Heart right ventricle (tissue), 16 donors: ENCODE data around the gene RALGPS1. TPM values are rescaled to one million over a fixed set of nuclear protein-coding genes. Genes with fewer than 3 reads are reported as not detected.

Experiments used
- ATAC-seq, 8 donors: fragments of 200-7000 bp; cut with Tn5 transposase; one replicate each; pipeline ENCODE4 v1.9.1; 2020; ENCODE audit warnings: mild to moderate bottlenecking in 8 of 8, moderate library complexity in 8 of 8, moderate number of reproducible peaks in 1 of 8
- DNase-seq, 2 donors: peaks; one replicate each; pipeline ENCODE4 v3.0.0-alpha.2; 2020
- H3K27ac ChIP-seq, 10 donors: fragments of 200-600 bp; sonication (generic) in 2 of 10; one replicate each; pipeline versions ENCODE4 v1.5.0 to v1.8.0; 2020 to 2022; ENCODE audit warnings: mild to moderate bottlenecking in 3 of 10
- H3K27me3 ChIP-seq, 7 donors: fragments of 200-600 bp; one replicate each; pipeline ENCODE4 v1.8.0; 2021 to 2022; ENCODE audit warnings: mild to moderate bottlenecking in 2 of 7
- H3K36me3 ChIP-seq, 9 donors: fragments of 200-600 bp; sonication (generic) in 1 of 9; one replicate each; pipeline versions ENCODE4 v1.5.0 to v1.8.0; 2020 to 2022; ENCODE audit warnings: mild to moderate bottlenecking in 2 of 9
- H3K4me1 ChIP-seq, 9 donors: fragments of 200-600 bp; sonication (generic) in 1 of 9; one replicate each; pipeline versions ENCODE4 v1.5.0 to v1.8.0; 2020 to 2022; ENCODE audit warnings: mild to moderate bottlenecking in 4 of 9
- H3K4me3 ChIP-seq, 10 donors: fragments of 200-600 bp; sonication (generic) in 2 of 10; one replicate each; pipeline versions ENCODE4 v1.5.0 to v1.8.0; 2020 to 2022; ENCODE audit warnings: mild to moderate bottlenecking in 7 of 10, moderate library complexity in 2 of 10
- H3K9me3 ChIP-seq, 11 donors: fragments of 200-600 bp in 10 of 11; sonication (generic) in 2 of 11; one replicate each; pipeline versions ENCODE4 v1.5.0 to v1.8.0; 2013 to 2022; ENCODE audit warnings: mild to moderate bottlenecking in 2 of 11, control low read depth in 1 of 11, moderate library complexity in 1 of 11
- CTCF ChIP-seq, 9 donors: fragments of 200-600 bp; sonication (generic) in 2 of 9; IDR thresholded peaks; one replicate each; pipeline versions ENCODE4 v1.5.0 to v1.8.0; 2021 to 2022; ENCODE audit warnings: antibody characterized with exemption in 9 of 9, mild to moderate bottlenecking in 5 of 9, moderate library complexity in 1 of 9
- WGBS, 2 donors: extraction: QIAGEN DNeasy Blood & Tissue Kit; methylation state at CpG; one replicate each; pipeline ENCODE4 v1.1.7; 2013; ENCODE audit warnings: inconsistent platforms in 1 of 2; 5-methylcytosine and 5-hydroxymethylcytosine counted together
- intact Hi-C, 10 donors: fragments of 100-400 bp; cut with DNase I; formaldehyde crosslinking; loops; one replicate each; pipeline versions ENCODE4 v1.11.1 to v1.14.2; 2022
- polyA plus RNA-seq, 2 donors: library from polyadenylated mRNA; stranded (reverse); fragments of 200-250 nt; gene quantifications; one replicate each; pipeline ENCODE4 v1.2.3, GENCODE V29; 2013
- total RNA-seq, 10 donors: library from RNA; stranded (reverse); fragmentation: NEBNext Ultra II Directional in 3 of 10; extraction: Animal tissue kit (Norgen Biotek cat#: 25700) in 3 of 10; gene quantifications; one replicate each; pipeline versions ENCODE4 v1.2.1 to v1.2.4, GENCODE V29; 2021 to 2023
- donor health status: Arrhythmogenic right ventricular cardiomyopathy.
- donor health status: ischemic (EF 13 %, LVEDD 7.1; RV severe dilation, severe dysfunction).
- donor health status: healthy with polysubstance abuse.
- donor health status: DM: no; HTN: yes; CAD: no.
- donor health status: DM: no; HTN: no; CAD: no.
- donor health status: ischemic (EF 25% LVEDD 6.9; RV normal size, moderate dysfunction).
- donor health status: ischemic (EF 25% LVEDD 5.7; RV mildly dilated, moderate dysfunction).
- donor health status: healthy.
- donor health status: DM: yes; HTN: yes; CAD: no.
- donor health status: Ischemic cardiomyopathy.
- donor health status: ischemic (EF 35%, LVEDD 5.7; RV mildly dilated, moderate dysfunction).
- donor health status: nonischemic (EF 11% LVEDD 7.7; RV severe dilation, severe dysfunction).
- donor health status: DM: yes; HTN: yes; CAD: no.
- donor health status: PGD.
- donor health status: ischemic (EF 29% LVEDD 5.4; RV normal size, mild dysfunction).
- donor health status: nonischemic (EF 23%, LVEDD 6.1; RV moderate dilation, normal function).

RALGPS1 gene
- total and polyA plus RNA-seq, 12 donors, result 4.2 to 25.0 (median 16.8) TPM

- DNase-seq (no peak), ATAC-seq (no peak)
- no peak overlapping the region for H3K4me3 ChIP-seq
- no peaks in the 10 kb centered on the region for H3K9me3 ChIP-seq
- whole genome bisulfite sequencing, 2 donors, result 91 to 94% methylated on average over 12 of the region's 12 CpGs
- H3K4me1 ChIP-seq, result peaks cover 21 to 36% (median 27%) of the 10 kb centered on the region in 9 donors
- no peak overlapping the region for H3K27ac ChIP-seq
- H3K36me3 ChIP-seq, result peaks cover 0 to 3% (median 0%) of the 10 kb centered on the region in 9 donors
- TF ChIP-seq CTCF (IDR thresholded peaks at IDR 0.05), result no peak
- H3K27me3 ChIP-seq, result no peaks in the 10 kb centered on the region
- intact Hi-C loops, result loop anchor here in 6 of 10 donors (5.0 to 10.0 kb wide), 6 partner anchors 63 to 253 kb away; no protein-coding TSS in a partner anchor
Observed at GRCh38 chr9:127194881-127195713, 280.5 kb downstream of the RALGPS1 start.

GRCh38 chr9:127195976-127196825 is 281.6 kb downstream of the RALGPS1 start:
- WGBS, 2 donors, result 95 to 96% methylated on average over 19 of the region's 19 CpGs
- ATAC-seq, result no peak

GRCh38 chr9:127196826-127197145 is 282.2 kb downstream of the RALGPS1 start:
- no peak for ATAC-seq
- intact Hi-C loops, result loop anchor here in 7 of 10 donors (2.0 to 10.0 kb wide), 7 partner anchors 64 to 254 kb away; no protein-coding TSS in a partner anchor
- no peak overlapping the region for H3K4me3 ChIP-seq
- 51 to 62% methylated on average over 2 to 3 of the region's 3 CpGs for WGBS, 2 donors
- H3K27ac ChIP-seq, result peak overlapping the region in 8 of 10 donors; percentile 28 to 81 (median 70)
- no peak for TF ChIP-seq CTCF (IDR thresholded peaks at IDR 0.05)
- no peaks in the 10 kb centered on the region for H3K27me3 ChIP-seq
- no peak for DNase-seq
- peaks cover 0 to 6% (median 0%) of the 10 kb centered on the region in 9 donors for H3K36me3 ChIP-seq
- peaks cover 21 to 36% (median 27%) of the 10 kb centered on the region in 9 donors for H3K4me1 ChIP-seq
- no peaks in the 10 kb centered on the region for H3K9me3 ChIP-seq

More at GRCh38 chr9:127195976-127196825, 281.6 kb downstream of the RALGPS1 start:
- DNase-seq, result no peak
- TF ChIP-seq CTCF (IDR thresholded peaks at IDR 0.05), result no peak
- peaks cover 21 to 36% (median 27%) of the 10 kb centered on the region in 9 donors for H3K4me1 ChIP-seq
- H3K27ac ChIP-seq, result peak overlapping the region in 4 of 10 donors; percentile 68 to 81 (median 76)
- H3K4me3 ChIP-seq, result no peak overlapping the region
- intact Hi-C loops, result loop anchor here in 7 of 10 donors (2.0 to 10.0 kb wide), 7 partner anchors 64 to 254 kb away; no protein-coding TSS in a partner anchor
- peaks cover 0 to 3% (median 0%) of the 10 kb centered on the region in 9 donors for H3K36me3 ChIP-seq
- H3K9me3 ChIP-seq, result no peaks in the 10 kb centered on the region
- no peaks in the 10 kb centered on the region for H3K27me3 ChIP-seq
